ENCODE data around the gene FBLN1.

DNA sequence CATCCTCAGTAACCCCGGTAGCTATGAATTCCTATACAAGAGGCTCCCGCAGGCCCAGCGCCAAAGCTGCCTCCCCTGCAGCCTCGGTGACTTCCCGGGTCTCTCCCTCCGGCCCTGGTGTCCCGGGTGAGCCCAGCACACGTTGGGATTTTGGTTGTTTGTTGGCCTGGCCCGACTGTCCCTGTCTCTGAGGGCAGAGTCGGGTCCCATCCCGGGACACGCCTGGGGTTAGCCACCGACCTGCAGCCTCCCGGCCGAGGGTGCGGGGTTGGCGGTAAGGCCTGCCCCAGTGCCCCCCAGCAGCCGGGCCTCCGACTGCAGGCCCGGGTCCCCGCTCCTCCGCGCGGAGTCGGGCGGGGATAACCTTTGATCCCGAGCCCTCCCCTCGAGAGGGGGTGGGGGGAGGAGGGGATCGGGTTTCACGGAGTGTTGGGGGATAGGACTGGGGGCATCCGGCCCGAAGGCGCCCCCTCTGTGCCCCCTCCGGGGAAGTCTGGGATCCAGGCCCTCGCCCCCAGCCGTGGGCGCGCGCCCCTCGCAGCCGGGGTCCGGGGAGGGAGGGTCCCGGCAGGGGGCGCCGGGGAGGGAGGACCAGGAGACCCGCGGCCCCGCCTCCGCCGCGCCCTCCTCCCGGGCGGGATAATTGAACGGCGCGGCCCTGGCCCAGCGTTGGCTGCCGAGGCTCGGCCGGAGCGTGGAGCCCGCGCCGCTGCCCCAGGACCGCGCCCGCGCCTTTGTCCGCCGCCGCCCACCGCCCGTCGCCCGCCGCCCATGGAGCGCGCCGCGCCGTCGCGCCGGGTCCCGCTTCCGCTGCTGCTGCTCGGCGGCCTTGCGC is at the start of gene FBLN1:
- TF ChIP-seq, protein P1, sequence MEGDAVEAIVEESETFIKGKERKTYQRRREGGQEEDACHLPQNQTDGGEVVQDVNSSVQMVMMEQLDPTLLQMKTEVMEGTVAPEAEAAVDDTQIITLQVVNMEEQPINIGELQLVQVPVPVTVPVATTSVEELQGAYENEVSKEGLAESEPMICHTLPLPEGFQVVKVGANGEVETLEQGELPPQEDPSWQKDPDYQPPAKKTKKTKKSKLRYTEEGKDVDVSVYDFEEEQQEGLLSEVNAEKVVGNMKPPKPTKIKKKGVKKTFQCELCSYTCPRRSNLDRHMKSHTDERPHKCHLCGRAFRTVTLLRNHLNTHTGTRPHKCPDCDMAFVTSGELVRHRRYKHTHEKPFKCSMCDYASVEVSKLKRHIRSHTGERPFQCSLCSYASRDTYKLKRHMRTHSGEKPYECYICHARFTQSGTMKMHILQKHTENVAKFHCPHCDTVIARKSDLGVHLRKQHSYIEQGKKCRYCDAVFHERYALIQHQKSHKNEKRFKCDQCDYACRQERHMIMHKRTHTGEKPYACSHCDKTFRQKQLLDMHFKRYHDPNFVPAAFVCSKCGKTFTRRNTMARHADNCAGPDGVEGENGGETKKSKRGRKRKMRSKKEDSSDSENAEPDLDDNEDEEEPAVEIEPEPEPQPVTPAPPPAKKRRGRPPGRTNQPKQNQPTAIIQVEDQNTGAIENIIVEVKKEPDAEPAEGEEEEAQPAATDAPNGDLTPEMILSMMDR (IDR thresholded peaks at IDR 0.05): peak; percentile 31; the same call in 1 of the 2 replicates
- TF ChIP-seq ZFX (IDR thresholded peaks at IDR 0.05; ENCODE audit: borderline replicate concordance): no peak
